PFSK-1 (cell line): ENCODE data around the gene TLCD3B.

Experiments used
- POLR2AphosphoS5 ChIP-seq: IDR thresholded peaks from 2 replicates; pipeline ENCODE4 v1.6.1; 2012; ENCODE audit warnings: low read depth, mild to moderate bottlenecking, control low read depth, low read length, moderate library complexity
- SIN3A ChIP-seq: IDR thresholded peaks from 2 replicates; pipeline ENCODE4 v1.6.1; 2012; ENCODE audit warnings: mild to moderate bottlenecking, low read length, moderate library complexity, borderline replicate concordance; ENCODE audit not compliant: insufficient read depth
- TF ChIP-seq, protein P1 (sequence below), 2 experiments: IDR thresholded peaks; 2 replicates each; pipeline versions ENCODE4 v1.6.1 to v1.8.0; 2011 to 2012; ENCODE audit warnings: low read depth in 2 of 2, low read length in 2 of 2, control low read depth in 1 of 2, inconsistent platforms in 1 of 2, mild to moderate bottlenecking in 1 of 2, moderate library complexity in 1 of 2; ENCODE audit not compliant: insufficient read depth in 1 of 2

DNA sequence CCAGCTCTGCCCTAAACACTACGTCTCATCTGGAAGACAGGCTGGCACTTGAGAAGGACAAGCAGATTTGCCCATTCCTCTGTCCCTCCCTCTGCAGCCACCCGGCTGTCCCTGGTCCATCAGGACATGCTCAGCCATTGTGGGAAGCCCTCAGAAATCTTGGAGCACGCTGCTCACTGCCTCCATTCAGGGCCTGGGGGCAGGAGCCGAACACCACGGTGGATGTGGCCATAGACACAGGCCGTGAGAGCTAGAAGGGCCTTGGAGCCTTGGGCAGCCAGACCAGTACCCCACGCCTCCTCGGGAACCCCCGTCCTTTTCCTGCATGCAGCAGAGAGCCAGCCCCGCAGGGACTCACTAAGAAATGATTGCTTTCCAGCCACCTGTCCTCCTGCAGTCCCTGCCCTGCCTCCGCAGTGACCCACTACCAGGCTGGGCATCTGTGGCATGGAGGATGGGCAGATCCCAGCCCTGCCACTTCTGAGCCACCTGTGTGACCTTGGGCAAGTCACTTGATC is 23.6 kb downstream of the TLCD3B start:
- no peak for TF ChIP-seq POLR2AphosphoS5
- TF ChIP-seq SIN3A, result no peak
- TF ChIP-seq, protein P1, sequence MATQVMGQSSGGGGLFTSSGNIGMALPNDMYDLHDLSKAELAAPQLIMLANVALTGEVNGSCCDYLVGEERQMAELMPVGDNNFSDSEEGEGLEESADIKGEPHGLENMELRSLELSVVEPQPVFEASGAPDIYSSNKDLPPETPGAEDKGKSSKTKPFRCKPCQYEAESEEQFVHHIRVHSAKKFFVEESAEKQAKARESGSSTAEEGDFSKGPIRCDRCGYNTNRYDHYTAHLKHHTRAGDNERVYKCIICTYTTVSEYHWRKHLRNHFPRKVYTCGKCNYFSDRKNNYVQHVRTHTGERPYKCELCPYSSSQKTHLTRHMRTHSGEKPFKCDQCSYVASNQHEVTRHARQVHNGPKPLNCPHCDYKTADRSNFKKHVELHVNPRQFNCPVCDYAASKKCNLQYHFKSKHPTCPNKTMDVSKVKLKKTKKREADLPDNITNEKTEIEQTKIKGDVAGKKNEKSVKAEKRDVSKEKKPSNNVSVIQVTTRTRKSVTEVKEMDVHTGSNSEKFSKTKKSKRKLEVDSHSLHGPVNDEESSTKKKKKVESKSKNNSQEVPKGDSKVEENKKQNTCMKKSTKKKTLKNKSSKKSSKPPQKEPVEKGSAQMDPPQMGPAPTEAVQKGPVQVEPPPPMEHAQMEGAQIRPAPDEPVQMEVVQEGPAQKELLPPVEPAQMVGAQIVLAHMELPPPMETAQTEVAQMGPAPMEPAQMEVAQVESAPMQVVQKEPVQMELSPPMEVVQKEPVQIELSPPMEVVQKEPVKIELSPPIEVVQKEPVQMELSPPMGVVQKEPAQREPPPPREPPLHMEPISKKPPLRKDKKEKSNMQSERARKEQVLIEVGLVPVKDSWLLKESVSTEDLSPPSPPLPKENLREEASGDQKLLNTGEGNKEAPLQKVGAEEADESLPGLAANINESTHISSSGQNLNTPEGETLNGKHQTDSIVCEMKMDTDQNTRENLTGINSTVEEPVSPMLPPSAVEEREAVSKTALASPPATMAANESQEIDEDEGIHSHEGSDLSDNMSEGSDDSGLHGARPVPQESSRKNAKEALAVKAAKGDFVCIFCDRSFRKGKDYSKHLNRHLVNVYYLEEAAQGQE (IDR thresholded peaks at IDR 0.05; ENCODE audit: insufficient read depth in 1 of 2, low read depth in 2 of 2, low read length in 2 of 2), result no peak
